Keratinocyte (primary cell): ENCODE results near the gene CDH22. TPM values are rescaled to one million over a fixed set of nuclear protein-coding genes. Genes with fewer than 3 reads are reported as not detected.

ENCODE experiments used
- DNase-seq: peaks from one replicate; pipeline ENCODE4 v3.0.0-alpha.2; 2011; ENCODE audit warnings: low read depth, missing footprints, low spot score
- FAIRE-seq: peaks from 2 replicates; lab custom pipeline; 2011; peaks lifted over from hg19 to GRCh38; lab: Jason Lieb, UNC
- H2AFZ ChIP-seq: 2 replicates; pipeline ENCODE4 v1.6.0; 2012; ENCODE audit warnings: low read length, control low read depth, inconsistent platforms; ENCODE audit not compliant: control insufficient read depth
- H3K27ac ChIP-seq: 2 replicates; pipeline ENCODE4 v1.5.1; 2011; ENCODE audit warnings: low read length; ENCODE audit not compliant: control insufficient read depth, insufficient read depth
- H3K27me3 ChIP-seq: 3 replicates; pipeline ENCODE4 v1.6.0; 2011; ENCODE audit warnings: low read length; ENCODE audit not compliant: control insufficient read depth, insufficient read depth; ENCODE audit errors: extremely low read depth
- H3K36me3 ChIP-seq, 2 experiments: 2 replicates in 1 of 2; 3 replicates in 1 of 2; pipeline ENCODE4 v1.5.1; 2011; ENCODE audit warnings: low read length in 2 of 2, mild to moderate bottlenecking in 1 of 2; ENCODE audit not compliant: control insufficient read depth in 2 of 2, insufficient read depth in 2 of 2; ENCODE audit errors: extremely low read depth in 1 of 2
- H3K4me1 ChIP-seq: 3 replicates; pipeline ENCODE4 v1.5.1; 2011; ENCODE audit warnings: low read length; ENCODE audit not compliant: control insufficient read depth, insufficient read depth; ENCODE audit errors: extremely low read depth
- H3K4me2 ChIP-seq: 3 replicates; pipeline ENCODE4 v1.6.0; 2011; ENCODE audit warnings: low read depth, low read length; ENCODE audit not compliant: control insufficient read depth, insufficient read depth; ENCODE audit errors: extremely low read depth
- H3K4me3 ChIP-seq, 3 experiments: fragments of 200-600 bp in 1 of 3; sonication (generic) in 1 of 3; 2 replicates in 2 of 3; 3 replicates in 1 of 3; pipeline ENCODE4 v1.5.1; 2011 to 2016; ENCODE audit warnings: low read length in 3 of 3, mild to moderate bottlenecking in 3 of 3, control low read depth in 2 of 3, inconsistent platforms in 1 of 3, low read depth in 1 of 3, mixed read lengths in 1 of 3, mixed run types in 1 of 3, moderate library complexity in 1 of 3; ENCODE audit not compliant: control insufficient read depth in 2 of 3, insufficient read depth in 2 of 3; ENCODE audit errors: extremely low read depth in 1 of 3
- H3K79me2 ChIP-seq: 2 replicates; pipeline ENCODE4 v1.6.0; 2012; ENCODE audit warnings: low read length; ENCODE audit not compliant: control insufficient read depth, insufficient read depth
- H3K9ac ChIP-seq: 3 replicates; pipeline ENCODE4 v1.6.0; 2011; ENCODE audit warnings: low read length; ENCODE audit not compliant: control insufficient read depth, insufficient read depth; ENCODE audit errors: extremely low read depth
- H3K9me1 ChIP-seq: 3 replicates; pipeline ENCODE4 v1.6.0; 2011; ENCODE audit warnings: low read length; ENCODE audit not compliant: control insufficient read depth, insufficient read depth; ENCODE audit errors: extremely low read depth
- H3K9me3 ChIP-seq: 2 replicates; pipeline ENCODE4 v1.5.1; 2012; ENCODE audit warnings: low read depth, low read length; ENCODE audit not compliant: control insufficient read depth
- H4K20me1 ChIP-seq: 3 replicates; pipeline ENCODE4 v1.6.0; 2011; ENCODE audit warnings: low read length; ENCODE audit not compliant: control insufficient read depth, insufficient read depth; ENCODE audit errors: extremely low read depth
- EZH2 ChIP-seq: IDR thresholded peaks from one replicate; pipeline ENCODE4 v1.6.1; 2012; ENCODE audit warnings: inconsistent platforms, mild to moderate bottlenecking, low read length, moderate library complexity
- dilution Hi-C: fragments of 300-500 bp; cut with MboI; formaldehyde crosslinking; loops from one replicate; pipeline ENCODE4 v1.7.0; 2020; ENCODE audit warnings: low sequenced_read_pairs; ENCODE audit not compliant: extremely low pct_ligation_motif_present
- polyA plus RNA-seq, 5 experiments: library from polyadenylated mRNA; depleted of rRNA in 3 of 5; stranded (reverse) in 3 of 5; stranded (forward) in 1 of 5; unstranded in 1 of 5; fragments of >200 nt; gene quantifications; 1 replicate in 1 of 5; 2 replicates in 3 of 5; 3 replicates in 1 of 5; pipeline versions ENCODE4 v1.2.1 to v1.2.3, GENCODE V29; 2011 to 2012; ENCODE audit warnings: missing spikeins in 2 of 5, low read depth in 1 of 5, low replicate concordance in 1 of 5
- TF ChIP-seq, protein P1 (sequence below), 3 experiments: IDR thresholded peaks in 1 of 3; conservative IDR thresholded peaks in 1 of 3; optimal IDR thresholded peaks in 1 of 3; 2 replicates in 2 of 3; 3 replicates in 1 of 3; pipeline versions ENCODE3 to v1.5.1; 2011; ENCODE audit warnings: low read length in 3 of 3, mild to moderate bottlenecking in 3 of 3, moderate library complexity in 2 of 3, control low read depth in 1 of 3, inconsistent platforms in 1 of 3; ENCODE audit not compliant: insufficient read depth in 2 of 3; ENCODE audit errors: extremely low read depth in 1 of 3

Gene CDH22
- polyA plus RNA-seq, 1 donor (not counting 4 experiments of a cell fraction or from before 2014, with no cell fraction given) = not detected

DNA sequence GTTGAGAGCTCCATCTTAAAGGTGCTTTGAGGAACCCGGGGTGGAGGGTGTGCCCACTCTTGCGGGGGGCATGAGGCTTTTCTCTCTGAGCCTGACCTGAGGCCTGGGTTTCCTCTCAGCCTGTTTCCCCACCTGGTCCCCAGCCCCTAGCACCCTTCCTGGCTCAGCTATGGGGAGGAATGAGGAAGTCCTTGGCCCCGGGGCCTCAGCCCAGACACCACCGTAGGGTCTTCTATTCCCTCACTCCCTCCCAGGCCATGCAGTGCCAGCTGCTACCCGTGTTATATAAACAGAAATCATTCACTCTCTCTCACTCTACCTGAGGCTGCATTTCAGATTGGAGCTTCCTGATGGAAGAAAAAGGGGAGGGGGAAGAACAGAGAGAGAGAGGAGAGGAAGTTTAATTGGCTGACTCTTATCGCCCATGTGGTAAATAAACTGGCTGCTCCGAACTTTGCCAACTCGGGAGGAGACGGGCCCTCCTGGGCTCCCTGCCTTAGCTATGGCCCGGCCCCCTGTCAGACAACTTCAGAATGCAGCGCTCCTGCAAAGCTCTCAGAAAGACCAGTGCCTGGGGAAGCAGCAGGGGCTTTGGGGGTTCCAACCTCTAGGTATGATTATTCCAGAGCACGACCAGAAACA, 2.8 kb downstream of the CDH22 start:
- no peaks in the 10 kb centered on the region for H4K20me1 ChIP-seq
- TF ChIP-seq, protein P1, sequence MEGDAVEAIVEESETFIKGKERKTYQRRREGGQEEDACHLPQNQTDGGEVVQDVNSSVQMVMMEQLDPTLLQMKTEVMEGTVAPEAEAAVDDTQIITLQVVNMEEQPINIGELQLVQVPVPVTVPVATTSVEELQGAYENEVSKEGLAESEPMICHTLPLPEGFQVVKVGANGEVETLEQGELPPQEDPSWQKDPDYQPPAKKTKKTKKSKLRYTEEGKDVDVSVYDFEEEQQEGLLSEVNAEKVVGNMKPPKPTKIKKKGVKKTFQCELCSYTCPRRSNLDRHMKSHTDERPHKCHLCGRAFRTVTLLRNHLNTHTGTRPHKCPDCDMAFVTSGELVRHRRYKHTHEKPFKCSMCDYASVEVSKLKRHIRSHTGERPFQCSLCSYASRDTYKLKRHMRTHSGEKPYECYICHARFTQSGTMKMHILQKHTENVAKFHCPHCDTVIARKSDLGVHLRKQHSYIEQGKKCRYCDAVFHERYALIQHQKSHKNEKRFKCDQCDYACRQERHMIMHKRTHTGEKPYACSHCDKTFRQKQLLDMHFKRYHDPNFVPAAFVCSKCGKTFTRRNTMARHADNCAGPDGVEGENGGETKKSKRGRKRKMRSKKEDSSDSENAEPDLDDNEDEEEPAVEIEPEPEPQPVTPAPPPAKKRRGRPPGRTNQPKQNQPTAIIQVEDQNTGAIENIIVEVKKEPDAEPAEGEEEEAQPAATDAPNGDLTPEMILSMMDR (optimal IDR thresholded peaks at IDR 0.05 in 1 of 3, IDR thresholded peaks at IDR 0.05 in 1 of 3, conservative IDR thresholded peaks at IDR 0.05 in 1 of 3; ENCODE audit: extremely low read depth in 1 of 3, insufficient read depth in 2 of 3, low read length in 3 of 3) = no peak
- no peak for TF ChIP-seq EZH2
- DNase-seq = no peak
- no peak overlapping the region for H3K9ac ChIP-seq
- no peak overlapping the region for H3K4me3 ChIP-seq
- no peaks in the 10 kb centered on the region for H3K79me2 ChIP-seq
- no peaks in the 10 kb centered on the region for H3K36me3 ChIP-seq
- H3K27ac ChIP-seq = no peak overlapping the region
- no peak for FAIRE-seq
- no peaks in the 10 kb centered on the region for H3K4me1 ChIP-seq
- dilution Hi-C loops = no loop called here
- H2AFZ ChIP-seq = no peak overlapping the region
- H3K4me2 ChIP-seq = no peak overlapping the region
- no peaks in the 10 kb centered on the region for H3K9me3 ChIP-seq
- peaks cover 73% of the 10 kb centered on the region for H3K27me3 ChIP-seq
- H3K9me1 ChIP-seq = no peaks in the 10 kb centered on the region

DNA sequence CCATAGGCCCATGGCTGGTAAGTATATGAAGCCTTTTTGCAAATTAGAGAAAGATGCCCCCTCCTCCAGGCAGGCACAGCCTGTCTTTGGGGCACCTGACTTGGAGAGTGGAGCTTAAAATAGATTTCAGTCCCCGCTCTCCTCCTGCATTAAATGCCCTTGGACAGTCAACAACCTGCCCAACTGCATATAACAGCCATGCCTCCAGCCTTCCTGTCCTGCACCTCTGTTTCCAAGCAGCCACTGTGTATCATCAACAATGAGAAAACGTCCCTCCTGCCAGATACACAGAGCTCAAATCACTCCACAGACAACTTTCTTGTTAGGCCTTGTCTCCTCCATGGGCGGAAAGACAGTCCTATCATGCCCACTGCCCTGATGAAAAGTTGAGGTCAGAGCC, 3.4 kb downstream of the CDH22 start:
- FAIRE-seq (no peak), DNase-seq (no peak)
- dilution Hi-C loops = no loop called here
- Histone ChIP-seq H3K27ac (no peak overlapping the region), H3K27me3 (peaks cover 67% of the 10 kb centered on the region), H3K4me1 (no peaks in the 10 kb centered on the region), H3K9ac (no peak overlapping the region), H3K9me1 (no peaks in the 10 kb centered on the region), H3K4me2 (no peak overlapping the region), H3K79me2 (no peaks in the 10 kb centered on the region), H3K4me3 (no peak overlapping the region), H3K9me3 (no peaks in the 10 kb centered on the region), H2AFZ (no peak overlapping the region), H4K20me1 (no peaks in the 10 kb centered on the region), H3K36me3 (no peaks in the 10 kb centered on the region)
- TF ChIP-seq EZH2 = no peak
- TF ChIP-seq, protein P1 (optimal IDR thresholded peaks at IDR 0.05 in 1 of 3, IDR thresholded peaks at IDR 0.05 in 1 of 3, conservative IDR thresholded peaks at IDR 0.05 in 1 of 3; ENCODE audit: extremely low read depth in 1 of 3, insufficient read depth in 2 of 3, low read length in 3 of 3) = no peak
